AG04450 (cell line): Measurements from ENCODE around the gene PROSER1. TPM values are rescaled to one million over a fixed set of nuclear protein-coding genes. Genes with fewer than 3 reads are reported as not detected.

Experiments
- CTCF ChIA-PET: fragments of 300-600, 350-600 bp; formaldehyde crosslinking; extraction: SDS; loops from one replicate; lab custom pipeline; 2022; ENCODE audit warnings: antibody characterized with exemption, inconsistent platforms; lab: Charles Lee
- POLR2A ChIA-PET: fragments of 350-600 bp; formaldehyde crosslinking; extraction: SDS; loops from one replicate; lab custom pipeline; 2021; ENCODE audit warnings: antibody characterized with exemption, inconsistent platforms; lab: Yijun Ruan, JAX
- DNase-seq: peaks from one replicate; pipeline ENCODE4 v3.0.0-alpha.2; 2011; ENCODE audit warnings: low read depth, low spot score
- H3K27ac ChIP-seq: one replicate; pipeline ENCODE4 v1.5.1; 2012; ENCODE audit warnings: low read depth, low read length, control low read depth
- H3K27me3 ChIP-seq: one replicate; pipeline ENCODE4 v1.6.0; 2012; ENCODE audit warnings: low read length; ENCODE audit not compliant: control insufficient read depth, insufficient read depth
- H3K4me3 ChIP-seq: 2 replicates; pipeline ENCODE4 v1.5.1; 2011; ENCODE audit warnings: mild to moderate bottlenecking, low read depth, low read length, control low read depth
- H3K9me3 ChIP-seq: 2 replicates; pipeline ENCODE4 v1.5.1; 2012; ENCODE audit warnings: low read length; ENCODE audit not compliant: control insufficient read depth, insufficient read depth
- CTCF ChIP-seq: IDR thresholded peaks from 2 replicates; pipeline ENCODE4 v1.5.1; 2011; ENCODE audit warnings: low read depth, low read length, control low read depth, inconsistent platforms
- polyA plus RNA-seq: library from polyadenylated mRNA; depleted of rRNA; stranded (reverse); fragments of >200 nt; gene quantifications from 2 replicates; pipeline ENCODE4 v1.2.3, GENCODE V29; 2011

Gene PROSER1
- polyA plus RNA-seq, 1 experiment, result 19.4 TPM

- TF ChIP-seq CTCF, result no peak
- POLR2A ChIA-PET, result no interaction called here
- Histone ChIP-seq H3K27me3 (peaks cover 2% of the 10 kb centered on the region), H3K4me3 (no peak overlapping the region), H3K9me3 (no peaks in the 10 kb centered on the region), H3K27ac (no peak overlapping the region)
- CTCF ChIA-PET, result no interaction called here
- DNase-seq, result no peak
Measured at GRCh38 chr13:38981096-38981495, 56.8 kb downstream of the PROSER1 start.

- POLR2A ChIA-PET, result no interaction called here
Measured at GRCh38 chr13:38980750-38981078, 57.2 kb downstream of the PROSER1 start.

GRCh38 chr13:38979891-38980749, 57.8 kb downstream of the PROSER1 start:
- DNase-seq, result no peak
- H3K9me3 ChIP-seq, result no peaks in the 10 kb centered on the region
- peaks cover 2% of the 10 kb centered on the region for H3K27me3 ChIP-seq
- ChIA-PET POLR2A (no interaction called here), CTCF (interaction anchor here (0.7 kb wide), 1 partner anchor 13 kb away, joined by 3 read pairs; no protein-coding TSS in a partner anchor)
- H3K4me3 ChIP-seq, result no peak overlapping the region
- TF ChIP-seq CTCF, result no peak
- H3K27ac ChIP-seq, result no peak overlapping the region

More at GRCh38 chr13:38980750-38981078, 57.2 kb downstream of the PROSER1 start:
- no peak overlapping the region for H3K27ac ChIP-seq
- H3K27me3 ChIP-seq, result peaks cover 2% of the 10 kb centered on the region
- no peak for DNase-seq
- CTCF ChIA-PET, result no interaction called here
- H3K9me3 ChIP-seq, result no peaks in the 10 kb centered on the region
- TF ChIP-seq CTCF, result no peak
- H3K4me3 ChIP-seq, result no peak overlapping the region

- Histone ChIP-seq H3K4me3 (no peak overlapping the region), H3K27me3 (no peaks in the 10 kb centered on the region), H3K27ac (no peak overlapping the region), H3K9me3 (no peaks in the 10 kb centered on the region)
- ChIA-PET CTCF (no interaction called here), POLR2A (no interaction called here)
- TF ChIP-seq CTCF, result no peak
- no peak for DNase-seq
Measured at GRCh38 chr13:38970380-38971051, 67.4 kb downstream of the PROSER1 start.

- DNase-seq, result no peak
- no peaks in the 10 kb centered on the region for H3K9me3 ChIP-seq
- no peak overlapping the region for H3K27ac ChIP-seq
- ChIA-PET POLR2A (no interaction called here), CTCF (interaction anchor here (0.8 kb wide), 1 partner anchor 647 kb away, joined by 3 read pairs; no protein-coding TSS in a partner anchor)
- H3K4me3 ChIP-seq, result no peak overlapping the region
- H3K27me3 ChIP-seq, result no peaks in the 10 kb centered on the region
- TF ChIP-seq CTCF, result no peak
Measured at GRCh38 chr13:38969187-38969586, 68.7 kb downstream of the PROSER1 start.
